SK-MEL-5 (cell line): ENCODE measurements around the gene OR6J1. TPM values are rescaled to one million over a fixed set of nuclear protein-coding genes. Genes with fewer than 3 reads are reported as not detected.
"Not testable (repeated sequence)": the region's sequence is repeated elsewhere in the genome, so short reads cannot be mapped to it uniquely, and the experiment has no call there.

ENCODE experiments used
- DNase-seq: peaks from one replicate; pipeline ENCODE4 v3.0.0-alpha.2; 2016; ENCODE audit warnings: low read depth, low spot score
- in situ Hi-C: cut with HindIII; loops from 2 replicates; pipeline ENCODE4 v1.10.0; 2016; ENCODE audit warnings: low sequenced_read_pairs, high pct_unique_total_duplicates, low pct_unique_long_range_greater_than_20kb
- polyA plus RNA-seq, 2 experiments: library from polyadenylated mRNA; depleted of rRNA; stranded (reverse); fragments of >200 nt; gene quantifications; 2 replicates each; pipeline ENCODE4 v1.2.3, GENCODE V29; 2015
- total RNA-seq: library from RNA; depleted of rRNA; stranded (reverse); fragments of >200 nt; shearing (Covaris generic); gene quantifications from 2 replicates; pipeline ENCODE4 v1.2.3, GENCODE V29; 2014; rRNA removed

The OR6J1 gene
- not detected in 2 replicates for total RNA-seq
- polyA plus RNA-seq (2015; cell fraction: cytosol; rRNA removed): not detected in 2 replicates
- not detected in 2 replicates for polyA plus RNA-seq (2015; cell fraction: nucleus; rRNA removed)

GRCh38 chr14:22644305-22644635 is at the start of gene OR6J1:
OR6J1 (minus strand) TSS chr14:22644352; CDS start chr14:22634811, 9,541 bp downstream.
- in situ Hi-C loops: no loop called here
- no peak for DNase-seq

GRCh38 chr14:22692194-22692593 is 48.0 kb upstream of the OR6J1 start:
- DNase-seq: no peak
- in situ Hi-C loops: no loop called here

- no peak for DNase-seq
- in situ Hi-C loops: no loop called here
Measured at GRCh38 chr14:22691171-22691570, 47.0 kb upstream of the OR6J1 start.

GRCh38 chr14:22689199-22689598 is 45.0 kb upstream of the OR6J1 start:
- in situ Hi-C loops: no loop called here
- peak; percentile 22 for DNase-seq

- DNase-seq, in situ Hi-C loops: not testable (repeated sequence)
Measured at GRCh38 chr14:22687969-22688368, 43.8 kb upstream of the OR6J1 start.

GRCh38 chr14:22686176-22686611 is 42.0 kb upstream of the OR6J1 start:
- DNase-seq, in situ Hi-C loops: not testable (repeated sequence)

GRCh38 chr14:22685467-22685866 is 41.3 kb upstream of the OR6J1 start:
- DNase-seq: no peak
- in situ Hi-C loops: no loop called here

- in situ Hi-C loops, DNase-seq: not testable (repeated sequence)
Measured at GRCh38 chr14:22683428-22683827, 39.3 kb upstream of the OR6J1 start.

- in situ Hi-C loops: no loop called here
- DNase-seq: no peak
Measured at GRCh38 chr14:22678221-22678620, 34.1 kb upstream of the OR6J1 start.

- in situ Hi-C loops, DNase-seq: not testable (repeated sequence)
Measured at GRCh38 chr14:22677551-22677950, 33.4 kb upstream of the OR6J1 start.

GRCh38 chr14:22671622-22672021 is 27.5 kb upstream of the OR6J1 start:
- DNase-seq: no peak
- in situ Hi-C loops: no loop called here

GRCh38 chr14:22668863-22669262 is 24.7 kb upstream of the OR6J1 start:
- no peak for DNase-seq
- in situ Hi-C loops: no loop called here

- in situ Hi-C loops: no loop called here
- DNase-seq: no peak
Measured at GRCh38 chr14:22668417-22668816, 24.3 kb upstream of the OR6J1 start.

GRCh38 chr14:22667881-22668280 is 23.7 kb upstream of the OR6J1 start:
- no peak for DNase-seq
- in situ Hi-C loops: no loop called here

GRCh38 chr14:22666203-22666893 is 22.2 kb upstream of the OR6J1 start:
- DNase-seq: no peak
- in situ Hi-C loops: no loop called here

- in situ Hi-C loops: no loop called here
- peak; percentile 30 for DNase-seq
Measured at GRCh38 chr14:22664261-22664660, 20.1 kb upstream of the OR6J1 start.

- in situ Hi-C loops: no loop called here
- no peak for DNase-seq
Measured at GRCh38 chr14:22660654-22661053, 16.5 kb upstream of the OR6J1 start.

GRCh38 chr14:22658946-22659345 is 14.8 kb upstream of the OR6J1 start:
- in situ Hi-C loops: no loop called here

GRCh38 chr14:22657861-22658260 is 13.7 kb upstream of the OR6J1 start:
- peak; percentile 54 for DNase-seq
- in situ Hi-C loops: no loop called here

More at GRCh38 chr14:22658946-22659345, 14.8 kb upstream of the OR6J1 start:
- no peak for DNase-seq
